WTC11 (cell line): ENCODE measurements around the gene WIZ.

Experiments
- AFF4 ChIP-seq: sonication (generic); formaldehyde crosslinking; IDR thresholded peaks from 2 replicates; pipeline ENCODE4 v1.8.1; 2023; ENCODE audit warnings: mild to moderate bottlenecking, missing genetic modification reagents, borderline replicate concordance
- ARID4B ChIP-seq: sonication (generic); formaldehyde crosslinking; IDR thresholded peaks from 2 replicates; pipeline ENCODE4 v1.8.0; 2023; ENCODE audit warnings: missing genetic modification reagents, mild to moderate bottlenecking, borderline replicate concordance
- CBFB ChIP-seq: sonication (generic); formaldehyde crosslinking; IDR thresholded peaks from 2 replicates; pipeline ENCODE4 v1.8.1; 2022; ENCODE audit warnings: mild to moderate bottlenecking, low read depth, missing genetic modification reagents
- CREB1 ChIP-seq: sonication (generic); formaldehyde crosslinking; IDR thresholded peaks from 2 replicates; pipeline ENCODE4 v1.8.0; 2023; ENCODE audit warnings: mild to moderate bottlenecking, missing genetic modification reagents
- CTCF ChIP-seq: fragments of 200-600 bp; IDR thresholded peaks from 2 replicates; pipeline ENCODE4 v1.8.0; 2022; ENCODE audit warnings: antibody characterized with exemption
- E2F4 ChIP-seq: sonication (generic); formaldehyde crosslinking; IDR thresholded peaks from 2 replicates; pipeline ENCODE4 v1.8.1; 2022; ENCODE audit warnings: low read depth, mild to moderate bottlenecking, moderate library complexity, missing genetic modification reagents, borderline replicate concordance
- FOXP1 ChIP-seq: sonication (generic); formaldehyde crosslinking; IDR thresholded peaks from 2 replicates; pipeline ENCODE4 v1.8.0; 2022; ENCODE audit warnings: missing genetic modification reagents, mild to moderate bottlenecking, moderate library complexity, borderline replicate concordance
- HMGA2 ChIP-seq: fragments of 250-450 bp; sonication (Bioruptor Pico); IDR thresholded peaks from 2 replicates; pipeline ENCODE4 v1.4.0; 2021; ENCODE audit warnings: mild to moderate bottlenecking, moderate library complexity
- MAX ChIP-seq: sonication (generic); formaldehyde crosslinking; IDR thresholded peaks from 2 replicates; pipeline ENCODE4 v1.8.0; 2022; ENCODE audit warnings: mild to moderate bottlenecking, missing genetic modification reagents
- NFE2L1 ChIP-seq: sonication (generic); formaldehyde crosslinking; IDR thresholded peaks from 2 replicates; pipeline ENCODE4 v1.8.1; 2023; ENCODE audit warnings: missing genetic modification reagents
- NR1H2 ChIP-seq: sonication (generic); formaldehyde crosslinking; IDR thresholded peaks from 2 replicates; pipeline ENCODE4 v1.9.0; 2021; ENCODE audit warnings: mild to moderate bottlenecking, moderate library complexity, missing genetic modification reagents
- ZNF281 ChIP-seq: sonication (generic); formaldehyde crosslinking; IDR thresholded peaks from 2 replicates; pipeline ENCODE4 v1.8.0; 2023; ENCODE audit warnings: mild to moderate bottlenecking, missing genetic modification reagents

- TF ChIP-seq CTCF, result no peak
- no peak for TF ChIP-seq CBFB (CRISPR knock-in tag)
- no peak for TF ChIP-seq E2F4 (CRISPR knock-in tag)
- no peak for TF ChIP-seq FOXP1
- TF ChIP-seq CREB1 (CRISPR knock-in tag), result no peak
- TF ChIP-seq ARID4B (CRISPR knock-in tag), result no peak
- no peak for TF ChIP-seq HMGA2
- no peak for TF ChIP-seq AFF4 (CRISPR knock-in tag)
- no peak for TF ChIP-seq NFE2L1 (CRISPR knock-in tag)
- TF ChIP-seq MAX (CRISPR knock-in tag), result no peak
- no peak for TF ChIP-seq NR1H2 (CRISPR knock-in tag)
- TF ChIP-seq ZNF281, result no peak
Measured at GRCh38 chr19:15423130-15423529, 26.6 kb downstream of the WIZ start.
